Ovary (tissue), 3 donors: ENCODE measurements around the gene CENPC.

Experiments used
- CTCF ChIP-seq, 3 donors: fragments of 450-650 bp in 2 of 3; fragments of 200-600 bp in 1 of 3; IDR thresholded peaks; one replicate each; pipeline versions ENCODE4 v1.5.1 to v1.8.0; 2016 to 2022; ENCODE audit warnings: antibody characterized with exemption in 3 of 3, mild to moderate bottlenecking in 1 of 3
- EP300 ChIP-seq: sonication (generic); formaldehyde crosslinking; IDR thresholded peaks from one replicate; pipeline ENCODE4 v1.6.1; 2017; ENCODE audit warnings: antibody characterized with exemption
- POLR2A ChIP-seq: fragments of 450-650 bp; IDR thresholded peaks from one replicate; pipeline ENCODE4 v1.6.1; 2017; ENCODE audit warnings: antibody characterized with exemption, mild to moderate bottlenecking, moderate library complexity
- donor health status: DM: no; HTN: no; CAD: no.

GRCh38 chr4:67531379-67531962 is 13.8 kb downstream of the CENPC start:
- no peak for TF ChIP-seq CTCF (IDR thresholded peaks at IDR 0.05)
- TF ChIP-seq POLR2A = no peak
- TF ChIP-seq EP300 = no peak
